ENCODE data around the gene ETS1.

ETS1 gene, protein sequence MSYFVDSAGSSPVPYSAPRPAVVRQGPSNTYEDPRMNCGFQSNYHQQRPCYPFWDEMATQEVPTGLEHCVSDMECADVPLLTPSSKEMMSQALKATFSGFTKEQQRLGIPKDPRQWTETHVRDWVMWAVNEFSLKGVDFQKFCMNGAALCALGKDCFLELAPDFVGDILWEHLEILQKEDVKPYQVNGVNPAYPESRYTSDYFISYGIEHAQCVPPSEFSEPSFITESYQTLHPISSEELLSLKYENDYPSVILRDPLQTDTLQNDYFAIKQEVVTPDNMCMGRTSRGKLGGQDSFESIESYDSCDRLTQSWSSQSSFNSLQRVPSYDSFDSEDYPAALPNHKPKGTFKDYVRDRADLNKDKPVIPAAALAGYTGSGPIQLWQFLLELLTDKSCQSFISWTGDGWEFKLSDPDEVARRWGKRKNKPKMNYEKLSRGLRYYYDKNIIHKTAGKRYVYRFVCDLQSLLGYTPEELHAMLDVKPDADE

DNA sequence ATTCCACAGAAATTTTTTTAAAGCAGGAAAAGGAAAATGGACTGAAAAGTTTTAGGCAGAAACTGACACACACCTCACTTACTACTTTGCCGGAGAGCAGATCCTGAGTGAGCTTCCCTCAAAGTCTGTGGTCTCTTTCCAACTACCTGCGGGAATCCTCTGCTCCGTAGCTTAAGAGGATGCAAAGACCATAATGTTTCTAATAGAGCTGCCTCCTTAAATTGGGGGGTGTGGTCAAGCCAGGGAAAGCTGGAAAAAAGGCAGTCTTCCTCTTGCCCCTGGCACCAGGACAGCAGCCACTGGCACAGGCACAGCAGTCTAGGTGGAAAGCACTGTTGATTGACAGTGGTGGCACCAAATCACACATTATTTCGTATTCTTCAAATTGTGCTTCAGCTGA, at the start of gene ETS1:
TSS of gene ETS1 (minus strand) at position 144 of the 400 bp plus-strand sequence. CDS start 14,428 bp downstream, outside the sequence.
- DNase-seq = no peak

DNA sequence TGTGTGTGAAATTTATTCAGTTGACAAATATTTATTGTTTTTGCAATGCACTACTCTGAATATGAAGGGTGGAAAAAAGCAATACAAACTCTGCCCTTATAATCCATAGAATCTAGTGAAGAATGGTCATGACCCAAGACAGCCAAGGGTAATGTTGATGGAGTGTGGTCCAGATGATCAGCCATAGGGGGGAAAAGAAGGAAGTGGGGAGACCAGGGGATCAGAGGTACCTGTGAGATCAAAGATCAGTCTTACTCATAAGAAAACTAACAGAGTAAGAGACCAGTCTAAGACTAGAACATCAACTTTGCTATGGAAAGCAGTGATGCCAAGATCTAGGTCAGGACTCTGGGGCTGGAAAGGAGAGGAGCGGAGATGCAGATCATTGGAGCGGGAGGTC, 47.0 kb upstream of the ETS1 start:
- DNase-seq = no peak

DNA sequence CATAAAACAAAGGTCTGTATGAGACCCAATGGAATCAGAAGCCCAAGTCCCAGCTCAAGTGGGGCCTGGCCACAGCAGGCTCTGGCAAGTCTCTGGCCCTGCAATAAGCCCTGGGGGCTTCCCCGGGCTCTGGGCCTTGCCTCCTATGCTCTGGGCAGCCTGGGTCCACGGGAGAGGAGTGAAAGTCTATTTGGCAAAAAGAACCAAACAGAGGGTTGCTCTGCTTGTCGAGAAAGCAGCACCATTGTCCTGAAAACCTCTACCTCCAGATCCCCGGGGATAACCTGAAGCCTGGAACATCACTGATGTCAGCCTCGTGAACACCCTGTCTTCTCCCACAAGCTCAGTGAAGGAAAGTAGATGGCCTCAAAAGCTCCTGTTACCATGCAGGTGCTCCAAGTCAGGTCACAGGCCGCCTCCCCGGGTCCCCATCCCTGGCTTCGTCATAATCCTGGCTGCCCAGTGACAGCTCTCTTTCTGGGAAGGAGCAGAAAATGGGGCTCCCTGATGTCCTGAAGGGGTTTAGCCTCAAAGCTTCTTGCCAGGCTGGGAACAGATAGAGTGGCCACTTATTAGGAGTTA, 46.1 kb upstream of the ETS1 start:
- DNase-seq = no peak

DNA sequence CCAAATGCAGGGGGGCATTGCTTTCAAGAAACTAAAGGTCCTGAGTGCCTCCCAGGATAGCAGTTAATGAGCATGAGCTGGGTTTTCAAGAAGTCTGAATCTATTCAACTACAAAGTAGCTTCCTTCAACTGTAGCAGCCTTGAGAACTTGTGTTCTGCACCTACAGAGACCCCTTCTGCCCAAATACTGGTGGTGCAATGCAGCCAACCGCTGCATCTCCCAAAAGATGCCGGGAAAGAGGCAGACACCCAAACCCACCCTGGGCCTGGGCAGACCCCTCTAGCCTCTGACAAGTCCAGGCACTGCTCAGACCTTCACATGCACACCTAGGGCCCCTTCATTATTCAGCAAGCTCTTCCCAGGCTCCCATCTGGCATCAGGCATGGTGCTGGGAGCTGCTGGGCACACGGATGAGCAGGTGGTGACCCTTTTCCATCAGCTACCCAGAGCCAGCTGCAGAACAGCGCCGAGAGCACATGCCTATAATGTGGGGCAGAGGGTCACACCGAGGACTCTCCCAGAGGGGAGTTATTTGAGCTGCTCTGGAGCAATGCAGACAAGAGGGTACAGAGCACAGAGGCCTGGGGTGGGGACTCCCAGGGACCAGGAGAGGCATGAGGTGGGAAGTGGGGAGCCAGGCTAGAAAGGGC, 44.9 kb upstream of the ETS1 start:
- peak; percentile 56 for DNase-seq

DNA sequence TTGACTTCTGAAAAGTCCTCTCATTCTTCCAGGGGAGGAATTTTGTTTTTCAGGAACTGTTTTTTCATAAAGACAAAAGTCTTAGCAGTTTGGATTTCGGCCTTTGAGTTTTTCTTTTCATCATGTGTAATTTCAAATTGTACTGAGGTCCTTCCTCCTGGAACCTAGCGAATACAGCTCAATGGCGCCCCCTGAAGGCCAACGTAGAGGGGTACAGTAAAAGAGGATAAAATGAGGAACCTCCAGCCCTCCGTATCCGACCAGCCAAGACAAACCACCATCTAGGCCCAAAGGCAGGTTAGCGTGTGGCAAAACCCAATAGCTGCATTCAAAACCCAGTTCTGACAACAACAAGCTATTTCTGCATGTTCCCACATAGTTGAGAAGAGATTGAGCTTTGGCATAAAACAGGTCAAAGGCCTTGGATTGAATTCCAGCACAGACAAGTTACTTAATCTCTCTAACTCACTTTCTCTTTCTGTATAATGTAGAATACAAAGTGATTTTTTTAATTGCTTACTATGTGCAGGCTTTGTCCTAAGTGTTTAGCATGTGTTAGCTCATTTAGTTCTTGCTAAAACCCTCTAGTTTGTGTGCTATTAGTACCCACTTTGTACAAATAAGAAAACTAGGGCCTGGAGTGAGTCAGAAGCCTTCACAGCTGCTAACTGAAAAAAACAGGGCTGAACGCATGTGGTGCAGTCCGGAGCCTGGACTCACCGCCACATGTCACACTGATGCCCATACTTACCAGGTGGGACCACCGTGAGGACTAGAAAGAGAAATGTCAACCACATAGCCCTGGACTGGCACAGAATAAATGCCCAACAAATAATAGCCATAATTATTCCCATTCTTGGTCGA, 43.2 kb upstream of the ETS1 start:
- DNase-seq = peak; percentile 94

DNA sequence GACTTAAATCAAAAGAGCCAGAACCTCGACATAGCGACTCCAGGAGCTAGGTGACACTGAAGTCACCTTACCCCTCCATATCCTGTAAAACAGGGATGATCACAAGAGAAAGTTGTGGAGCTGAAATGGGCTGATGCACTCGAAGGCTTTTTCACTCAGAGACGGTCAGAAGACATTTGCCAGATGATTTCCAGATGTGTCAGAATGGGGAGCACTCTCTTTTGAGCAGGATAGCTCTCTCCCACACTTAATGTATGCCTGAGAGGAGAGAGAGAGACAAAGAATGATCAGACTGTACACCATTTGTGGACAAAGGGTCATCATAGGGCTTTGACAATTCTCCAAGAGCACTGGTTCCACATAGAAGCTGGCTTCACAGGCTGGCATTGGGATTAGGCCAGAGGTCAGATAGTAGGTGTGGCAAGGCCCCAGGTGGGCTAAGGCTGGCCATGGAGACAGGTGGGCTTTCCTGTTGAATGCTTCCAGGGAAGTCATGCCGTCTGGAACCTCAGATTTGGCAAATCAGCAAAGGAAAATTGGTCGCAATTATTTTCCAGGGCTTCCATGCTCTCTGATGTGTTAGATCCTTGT, 42.3 kb upstream of the ETS1 start:
- no peak for DNase-seq

GRCh38 chr11:128628686-128629085, 41.3 kb upstream of the ETS1 start:
- peak; percentile 29 for DNase-seq

- no peak for DNase-seq
These were observed 40.9 kb upstream of the ETS1 start for GRCh38 chr11:128628325-128628673.

DNA sequence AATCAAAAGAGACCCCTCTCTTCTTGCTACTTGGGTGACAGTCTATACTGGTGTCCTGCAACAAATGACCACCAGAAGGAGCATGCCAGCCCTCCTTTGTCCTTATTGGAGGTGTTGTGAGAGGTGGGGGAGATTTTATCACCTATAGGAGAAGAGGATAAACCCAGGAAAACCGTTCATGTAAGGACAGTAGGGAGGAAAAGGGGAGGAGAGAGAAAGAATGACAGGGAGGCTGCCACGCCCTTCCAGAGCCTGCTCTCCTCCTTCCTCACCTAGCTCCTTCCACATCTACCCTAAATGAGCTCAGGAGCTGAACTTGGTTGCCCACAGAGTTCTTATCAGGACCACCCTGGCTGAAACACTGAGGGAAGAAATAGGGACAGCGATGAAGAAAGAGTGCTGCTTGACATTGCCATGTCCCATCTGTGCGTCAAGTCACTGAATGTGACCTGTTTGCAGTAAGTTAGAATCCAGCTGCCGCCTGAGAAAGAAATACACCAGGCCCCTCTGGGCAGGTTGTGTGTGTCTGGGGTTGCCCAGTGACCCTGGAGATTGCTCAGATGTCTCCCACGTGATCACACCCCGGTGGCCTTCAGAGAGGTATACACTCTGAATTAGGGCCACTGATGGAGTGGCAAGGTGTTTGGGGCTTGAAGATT, 40.4 kb upstream of the ETS1 start:
- DNase-seq = peak; percentile 45

GRCh38 chr11:128626913-128627665, 39.7 kb upstream of the ETS1 start:
- DNase-seq = no peak

- no peak for DNase-seq
These were observed 38.4 kb upstream of the ETS1 start for GRCh38 chr11:128625746-128626145.

DNA sequence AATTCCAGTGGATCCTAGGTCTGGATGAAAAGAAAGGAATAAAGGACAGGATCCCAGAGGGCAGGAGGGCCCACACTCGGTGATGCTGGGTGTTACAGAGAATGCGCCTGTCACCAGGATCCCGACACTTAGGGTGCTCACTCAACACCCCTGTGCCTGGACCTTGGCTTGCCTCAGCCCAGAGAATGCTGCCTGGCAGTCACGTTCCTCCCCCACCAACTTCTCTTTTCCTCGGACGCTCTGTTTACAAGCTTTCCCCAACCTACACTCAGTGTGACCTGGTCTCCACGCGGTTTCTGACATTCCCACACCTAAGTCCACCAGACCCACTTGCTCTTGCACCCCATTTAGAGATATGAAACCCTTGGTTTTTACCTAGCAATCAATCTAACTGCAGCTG, 38.0 kb upstream of the ETS1 start:
- DNase-seq = no peak

- peak; percentile 68 for DNase-seq
These were observed 37.2 kb upstream of the ETS1 start for GRCh38 chr11:128624269-128625175.

- DNase-seq = no peak
These were observed 35.7 kb upstream of the ETS1 start for GRCh38 chr11:128623091-128623490.

GRCh38 chr11:128621601-128622501, 34.5 kb upstream of the ETS1 start:
- DNase-seq = no peak

DNA sequence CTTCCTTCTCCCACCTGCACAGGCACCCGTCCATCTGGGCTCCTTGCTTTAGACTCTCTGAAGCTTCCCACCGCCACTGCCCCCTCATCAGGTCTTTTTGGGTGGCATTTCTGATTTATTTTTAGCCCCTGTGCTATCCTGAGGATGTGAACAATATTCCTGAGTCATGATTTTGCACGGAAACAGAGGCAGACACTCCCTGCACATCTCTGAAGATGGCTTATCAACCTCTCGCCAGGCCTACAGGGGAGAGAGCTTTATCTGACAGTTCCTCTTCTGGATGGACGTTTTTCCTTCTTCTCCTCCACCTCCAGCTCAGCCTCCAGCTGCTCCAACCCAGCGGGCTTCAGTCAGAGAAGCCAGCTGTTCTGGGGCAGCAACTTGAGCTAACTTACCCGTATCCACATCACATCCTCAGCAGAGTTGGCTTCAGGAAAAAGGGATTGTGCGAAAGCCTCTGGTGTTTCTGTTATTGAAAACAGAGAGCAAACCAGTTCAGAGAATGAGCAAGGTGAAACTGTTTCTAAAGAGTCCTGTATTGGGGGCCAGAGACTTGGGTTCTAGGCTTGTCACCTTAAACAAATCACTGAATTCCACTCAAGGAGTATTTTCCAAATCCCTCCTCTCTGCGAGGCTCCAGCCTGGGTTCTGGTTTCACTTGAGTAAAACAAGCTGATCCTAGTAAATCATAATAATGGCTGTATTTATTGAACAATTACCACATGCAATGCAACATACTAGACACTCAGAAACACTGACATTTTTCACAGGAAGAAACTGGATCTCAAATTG, 33.1 kb upstream of the ETS1 start:
- no peak for DNase-seq

- DNase-seq = no peak
These were observed 32.4 kb upstream of the ETS1 start for GRCh38 chr11:128619540-128620308.

Measured in stimulated activated CD4-positive, alpha-beta T cell treated with anti-CD3 and anti-CD28 coated beads, Interleukin-4, amount 100 ng/mL, for 24 hours (primary cell).